Measurements from ENCODE around the gene DUOX1.

Gene DUOX1

DNA sequence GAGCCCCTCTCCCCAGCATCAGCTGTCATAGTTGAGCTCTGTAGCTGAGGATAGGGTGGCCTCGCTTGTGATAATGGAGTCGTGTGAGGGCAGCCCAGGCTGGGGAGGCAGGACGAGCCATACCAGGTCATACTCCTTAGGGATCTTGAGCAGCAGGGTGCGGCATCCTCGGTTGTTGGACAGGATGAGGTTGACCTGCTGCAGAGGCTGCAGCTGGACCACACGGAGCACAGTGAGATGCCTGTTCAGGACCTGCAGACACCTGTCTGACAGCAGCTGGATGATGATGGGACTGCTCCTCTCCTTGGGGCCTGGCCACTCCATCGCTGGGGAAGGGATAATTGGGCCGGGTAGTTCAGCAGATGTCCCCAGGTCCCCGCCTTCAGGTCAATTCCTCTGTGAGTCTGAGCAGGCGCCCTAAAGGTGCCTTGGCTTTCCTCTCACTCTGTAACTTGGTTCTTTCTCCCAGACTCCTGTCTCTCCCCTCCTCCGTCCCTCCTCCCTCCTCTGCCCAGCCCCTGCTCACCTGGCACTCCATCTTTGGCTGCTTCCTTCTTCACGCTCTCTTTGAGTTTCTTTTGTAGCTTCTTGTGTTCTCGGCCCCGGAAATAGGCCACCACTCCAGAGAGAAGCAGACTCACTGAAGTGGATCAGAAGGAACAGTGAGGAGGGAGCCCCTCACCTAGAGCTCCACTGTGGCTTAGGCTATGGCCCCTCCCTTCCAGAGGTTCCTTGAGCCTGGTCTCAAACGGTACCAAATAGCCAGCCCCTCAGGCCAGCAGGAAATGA is 23.6 kb upstream of the DUOX1 start:
- no peak for DNase-seq (ENCODE audit: low read depth)

DNA sequence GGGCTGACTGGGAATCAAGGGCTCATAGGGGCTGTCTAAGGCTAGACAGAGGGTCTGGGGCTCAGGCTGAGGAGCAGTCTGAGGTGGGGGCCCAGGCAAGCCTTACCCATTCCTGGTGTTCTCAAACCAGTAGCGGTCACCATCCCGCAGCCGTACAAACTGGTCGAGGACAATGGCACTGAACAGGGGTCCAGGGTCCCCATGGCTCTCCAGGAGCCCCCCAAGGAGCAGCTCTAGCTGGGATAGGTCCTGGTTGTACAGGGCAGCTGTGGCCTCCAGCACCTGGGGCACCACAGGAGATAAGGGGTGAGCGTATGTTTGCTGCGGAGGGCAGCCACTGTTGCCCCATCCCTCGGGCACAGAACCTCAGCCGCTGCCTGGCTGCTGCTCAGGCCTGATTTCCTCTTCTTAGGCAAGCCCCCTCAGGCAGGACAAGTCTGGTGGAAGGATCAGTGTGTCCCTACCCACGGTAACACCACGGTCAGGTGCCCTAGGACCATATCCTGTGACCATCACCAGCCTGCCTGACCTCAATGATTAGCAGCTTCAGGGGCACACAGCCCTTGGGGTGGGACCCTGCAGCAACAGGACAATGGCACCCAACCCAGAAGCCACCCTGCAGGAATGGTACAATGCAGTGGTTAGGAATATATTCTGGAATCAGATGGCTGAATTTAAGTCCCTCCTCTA is 21.7 kb upstream of the DUOX1 start:
- no peak for DNase-seq (ENCODE audit: low read depth)

DNA sequence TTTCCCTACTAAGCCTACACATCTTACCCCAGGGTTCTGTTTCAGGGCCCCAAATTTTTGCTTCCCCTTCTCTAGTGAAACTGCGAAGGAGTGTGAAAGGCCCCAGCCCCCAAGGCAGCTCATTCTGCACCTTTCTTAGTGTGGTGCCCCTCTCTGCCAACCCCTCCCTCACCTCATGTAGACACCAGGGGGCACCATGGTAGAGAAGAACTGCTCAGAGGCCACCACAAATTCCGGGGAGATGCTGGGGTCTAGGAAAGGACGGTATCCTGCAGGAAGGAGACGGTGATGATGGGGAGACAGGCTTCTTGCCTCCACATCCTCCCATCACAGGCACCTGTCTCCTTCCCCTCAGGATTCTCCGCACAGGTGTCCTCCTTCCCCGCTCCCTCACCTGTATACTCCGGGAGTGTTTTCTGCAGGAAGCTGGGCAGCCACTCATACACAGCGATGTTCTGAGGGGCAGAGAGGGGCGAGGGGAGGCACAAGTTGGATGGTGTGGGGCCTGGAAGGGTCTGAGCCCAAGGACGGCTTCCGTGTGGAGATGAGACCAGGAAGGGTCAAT is 19.5 kb upstream of the DUOX1 start:
- DNase-seq (ENCODE audit: low read depth) = no peak

DNA sequence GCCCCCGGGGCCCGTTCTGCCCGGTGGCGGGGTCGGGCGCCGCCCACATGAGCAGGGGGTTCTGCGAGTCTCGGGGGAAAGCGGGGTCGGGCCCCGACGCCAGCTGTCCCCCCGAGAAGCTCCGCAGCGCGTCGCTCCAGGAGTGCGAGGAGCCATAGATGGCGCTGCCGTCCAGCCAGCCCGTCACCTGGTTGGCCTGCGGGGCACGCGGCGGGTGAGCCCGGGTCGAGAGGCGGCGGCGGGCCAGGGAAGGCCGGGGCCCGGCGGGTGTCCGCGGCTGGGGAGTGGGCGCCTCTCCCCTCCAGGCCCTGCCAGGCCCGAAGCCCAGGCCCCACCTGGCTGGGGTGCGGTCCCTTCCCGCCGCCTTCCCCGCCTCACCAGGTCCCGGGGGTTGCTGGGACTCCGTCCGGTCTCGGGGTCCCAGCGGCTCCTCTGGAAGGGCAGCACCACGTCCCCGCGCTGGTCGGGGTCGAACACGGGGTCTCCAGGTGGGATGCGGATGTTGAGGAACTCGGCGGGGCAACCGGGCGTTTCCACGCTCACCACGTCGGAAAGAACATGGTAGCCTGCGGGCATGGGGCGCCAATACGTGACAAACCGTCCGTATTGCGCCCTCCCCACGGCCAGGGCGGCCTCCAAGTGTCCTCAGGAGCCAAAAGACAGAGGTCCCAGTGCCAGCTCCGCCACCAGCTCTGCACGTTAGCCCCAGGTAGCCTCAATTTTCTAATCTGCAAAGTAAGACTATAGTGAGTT is 18.2 kb upstream of the DUOX1 start:
- DNase-seq (ENCODE audit: low read depth) = no peak

DNA sequence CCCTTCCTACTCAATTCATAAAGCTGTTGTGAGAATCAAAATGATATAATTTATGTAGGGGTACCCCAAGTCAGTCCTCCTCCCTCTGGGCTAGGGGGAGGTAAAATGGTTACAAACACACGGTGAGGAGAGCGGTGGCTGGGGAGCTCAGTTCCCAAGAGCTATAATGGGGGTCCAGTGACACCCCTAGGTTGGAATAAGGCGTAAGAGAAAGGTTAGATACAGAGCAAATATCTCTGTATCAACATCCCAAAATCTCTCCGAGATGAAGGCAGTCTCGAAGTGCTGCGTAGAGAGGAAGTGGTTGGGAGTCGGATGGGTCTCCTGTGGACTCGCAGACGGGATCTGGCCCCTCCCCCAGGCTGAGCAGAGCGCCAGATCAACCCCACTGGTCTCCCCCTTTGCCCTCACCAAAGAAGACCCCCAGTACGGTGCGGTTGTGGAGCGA is 17.6 kb upstream of the DUOX1 start:
- DNase-seq (ENCODE audit: low read depth) = no peak

DNA sequence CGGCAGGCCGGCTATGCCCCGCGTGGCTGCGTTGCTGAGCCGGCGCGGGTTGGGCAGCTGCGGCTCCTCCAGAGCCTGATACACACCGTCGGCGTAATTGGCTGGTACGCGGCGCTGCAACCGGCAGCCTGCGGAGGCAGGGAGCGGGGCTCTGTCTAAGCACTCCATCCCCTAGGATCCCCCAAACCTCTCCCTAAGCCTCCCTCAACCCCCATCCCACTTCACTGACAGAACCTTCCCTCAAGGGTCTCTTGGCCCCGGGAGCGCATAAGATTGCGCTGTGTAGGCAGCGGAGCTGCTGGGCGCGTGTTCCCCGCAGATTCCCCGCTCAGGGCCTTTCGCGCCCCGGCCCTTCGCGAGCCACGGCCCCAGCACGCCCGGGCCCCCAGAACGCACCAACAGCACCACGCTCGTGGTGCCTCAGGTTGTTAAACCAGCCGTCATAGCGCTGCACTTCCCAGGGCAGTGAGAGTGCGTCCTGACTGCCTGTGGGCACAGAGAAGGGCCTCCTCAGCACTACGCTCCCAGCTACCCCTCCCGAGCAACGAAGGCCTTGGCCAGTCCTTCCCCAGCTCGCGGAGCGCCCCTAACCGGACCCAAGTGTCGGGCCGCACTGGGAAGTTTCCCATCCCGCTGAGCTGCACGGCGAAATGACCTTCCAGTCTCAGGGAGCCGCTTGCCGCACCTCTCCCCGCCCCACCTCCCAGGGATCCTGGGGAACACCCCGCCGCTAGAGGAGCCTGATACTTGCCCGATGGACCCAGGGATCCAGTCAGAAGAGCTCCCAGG is 17.0 kb upstream of the DUOX1 start:
- DNase-seq (ENCODE audit: low read depth) = no peak

DNA sequence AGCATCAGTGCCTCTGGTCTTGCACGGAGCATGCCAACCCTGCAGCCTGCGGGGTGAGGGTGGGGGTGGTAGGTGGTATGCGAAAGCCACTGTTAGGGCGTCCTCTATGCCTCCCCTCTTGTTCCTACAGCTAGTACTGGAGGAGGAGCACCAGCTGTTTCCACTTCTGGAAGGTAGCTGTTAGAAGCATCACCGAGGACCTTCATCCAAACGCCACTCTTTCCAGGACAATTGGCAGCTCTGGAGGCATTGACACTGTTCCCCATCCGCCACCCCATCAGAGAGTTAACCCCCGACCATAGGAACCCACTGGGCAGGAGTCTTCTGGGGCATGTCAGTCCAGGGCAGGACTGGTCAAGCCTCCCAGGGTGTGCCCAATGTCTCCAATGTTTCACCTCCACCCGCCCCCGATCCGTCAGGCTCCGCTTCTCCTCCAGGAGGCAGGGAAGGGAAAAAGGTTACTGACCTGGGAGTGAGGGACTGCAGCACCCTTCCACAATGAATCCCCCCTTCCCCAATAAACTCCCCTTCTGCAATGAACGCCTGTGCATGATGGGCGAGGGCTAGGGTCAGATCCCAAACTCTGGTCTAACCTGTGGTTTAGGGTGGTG is 16.3 kb upstream of the DUOX1 start:
- no peak for DNase-seq (ENCODE audit: low read depth)

DNA sequence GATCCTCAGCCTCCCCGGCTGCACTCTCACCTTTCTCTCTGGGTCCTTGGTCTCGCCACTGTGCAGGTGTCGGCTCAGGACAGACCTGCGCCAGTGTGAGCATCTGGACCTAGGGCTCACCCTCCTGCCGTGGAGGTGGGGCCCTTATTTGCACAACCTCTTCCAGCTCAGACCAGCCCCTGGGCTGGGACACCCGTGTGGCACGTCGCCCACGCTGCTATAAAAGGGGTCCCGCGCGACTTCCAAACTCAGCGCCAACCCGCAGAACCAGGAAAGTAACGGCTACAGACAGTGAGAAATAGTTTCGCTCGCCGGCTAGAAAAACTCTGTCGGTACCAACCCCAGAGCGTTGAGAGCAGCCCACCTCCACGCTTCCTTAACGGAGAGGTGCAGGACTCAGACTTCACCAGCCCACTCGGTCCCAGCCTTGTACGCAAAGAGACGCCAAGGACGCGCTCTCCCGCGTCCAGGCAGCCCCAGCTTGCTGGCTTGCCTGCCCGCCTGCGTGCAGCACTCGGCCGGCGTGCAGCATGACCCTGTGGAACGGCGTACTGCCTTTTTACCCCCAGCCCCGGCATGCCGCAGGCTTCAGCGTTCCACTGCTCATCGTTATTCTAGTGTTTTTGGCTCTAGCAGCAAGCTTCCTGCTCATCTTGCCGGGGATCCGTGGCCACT is 15.6 kb upstream of the DUOX1 start, which contains the start of the genes DUOX2 and DUOXA2:
Gene DUOX2 (minus strand): TSS at position 97 of the 675 bp plus-strand sequence. CDS start 761 bp downstream, outside the sequence.
Gene DUOXA2 (plus strand): TSS at position 251 of the 675 bp plus-strand sequence. CDS start 280 bp downstream, at position 531.
- no peak for DNase-seq (ENCODE audit: low read depth)

DNA sequence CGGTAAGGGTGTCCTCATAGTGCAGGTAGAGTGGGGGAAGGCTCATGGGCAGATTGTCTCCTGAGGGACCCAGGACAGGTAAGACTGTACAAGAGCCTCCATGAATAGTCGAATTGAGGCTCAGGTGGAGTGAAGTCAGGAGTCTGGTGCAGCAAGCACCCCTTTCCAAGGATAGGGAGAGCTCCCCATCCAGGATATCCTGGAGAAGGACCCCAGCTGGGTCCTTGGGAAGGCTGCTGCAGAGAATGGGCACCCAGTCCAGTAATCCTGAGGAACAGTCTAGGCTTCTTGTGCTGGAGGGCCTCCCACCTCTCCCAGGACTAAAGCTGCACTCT is 15.1 kb upstream of the DUOX1 start:
- no peak for DNase-seq (ENCODE audit: low read depth)

DNA sequence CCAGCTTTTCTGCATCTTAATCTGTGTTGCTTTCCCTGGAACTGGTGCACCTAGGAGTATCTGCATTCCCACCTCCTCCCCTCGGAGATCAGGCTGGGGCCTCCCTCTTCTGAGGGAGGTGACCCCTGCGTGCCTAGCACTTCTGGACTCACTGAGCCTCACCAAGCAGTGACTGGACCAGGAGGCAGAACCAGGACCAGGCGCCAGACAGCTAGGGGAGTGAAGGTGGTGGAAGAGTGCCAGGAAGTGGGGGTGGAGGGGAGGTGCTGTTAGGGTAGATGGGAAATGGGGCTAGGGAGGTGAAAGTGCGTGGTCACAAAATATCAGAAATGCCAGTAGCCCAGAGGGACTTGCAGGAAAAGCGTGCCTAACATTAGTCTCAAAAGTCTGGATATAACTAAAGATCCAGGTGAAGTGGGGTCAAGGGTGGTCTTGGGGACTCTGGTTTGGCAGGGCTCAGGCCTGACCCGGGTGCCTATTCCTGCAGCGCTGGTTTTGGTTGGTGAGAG is 14.4 kb upstream of the DUOX1 start:
- DNase-seq (ENCODE audit: low read depth) = no peak

DNA sequence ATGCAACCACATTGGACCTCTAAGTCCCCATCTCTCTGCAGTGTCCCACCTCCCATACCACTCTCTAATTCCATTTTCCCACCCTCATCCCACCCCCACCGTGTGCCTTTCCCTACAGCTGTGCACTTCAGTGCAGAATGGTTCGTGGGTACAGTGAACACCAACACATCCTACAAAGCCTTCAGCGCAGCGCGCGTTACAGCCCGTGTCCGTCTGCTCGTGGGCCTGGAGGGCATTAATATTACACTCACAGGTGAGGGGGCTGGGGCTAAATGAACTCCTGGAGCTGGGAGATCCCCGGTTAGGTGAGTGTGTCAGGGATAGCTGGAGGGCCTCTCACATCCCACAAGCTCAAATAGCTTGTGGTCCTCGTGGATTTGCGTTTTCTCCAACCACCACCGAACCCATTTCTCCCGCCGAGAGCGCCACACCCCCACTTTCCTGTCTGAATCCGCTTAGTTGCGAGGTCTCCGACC is 13.8 kb upstream of the DUOX1 start:
- no peak for DNase-seq (ENCODE audit: low read depth)

DNA sequence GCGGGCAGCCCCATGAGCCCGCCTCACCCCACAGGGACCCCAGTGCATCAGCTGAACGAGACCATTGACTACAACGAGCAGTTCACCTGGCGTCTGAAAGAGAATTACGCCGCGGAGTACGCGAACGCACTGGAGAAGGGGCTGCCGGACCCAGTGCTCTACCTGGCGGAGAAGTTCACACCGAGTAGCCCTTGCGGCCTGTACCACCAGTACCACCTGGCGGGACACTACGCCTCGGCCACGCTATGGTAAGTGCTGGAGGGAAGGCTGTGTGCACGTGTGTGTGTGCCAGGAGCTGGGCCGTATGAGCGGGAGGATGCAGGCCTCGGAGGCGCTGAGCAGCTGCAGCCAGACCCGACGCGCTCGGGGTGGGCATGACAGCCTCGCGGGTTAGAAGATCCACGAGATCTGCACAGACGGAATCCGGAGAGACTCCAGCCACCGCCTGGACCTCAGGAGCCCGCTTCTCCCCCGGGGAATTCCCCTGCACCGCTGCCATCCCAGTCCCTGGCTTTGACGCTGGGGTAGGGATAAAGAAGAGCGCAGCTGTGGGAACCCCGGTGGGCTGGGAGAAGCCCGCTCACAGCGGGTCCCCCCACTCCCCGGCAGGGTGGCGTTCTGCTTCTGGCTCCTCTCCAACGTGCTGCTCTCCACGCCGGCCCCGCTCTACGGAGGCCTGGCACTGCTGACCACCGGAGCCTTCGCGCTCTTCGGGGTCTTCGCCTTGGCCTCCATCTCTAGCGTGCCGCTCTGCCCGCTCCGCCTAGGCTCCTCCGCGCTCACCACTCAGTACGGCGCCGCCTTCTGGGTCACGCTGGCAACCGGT is 13.1 kb upstream of the DUOX1 start:
- no peak for DNase-seq (ENCODE audit: low read depth)

DNA sequence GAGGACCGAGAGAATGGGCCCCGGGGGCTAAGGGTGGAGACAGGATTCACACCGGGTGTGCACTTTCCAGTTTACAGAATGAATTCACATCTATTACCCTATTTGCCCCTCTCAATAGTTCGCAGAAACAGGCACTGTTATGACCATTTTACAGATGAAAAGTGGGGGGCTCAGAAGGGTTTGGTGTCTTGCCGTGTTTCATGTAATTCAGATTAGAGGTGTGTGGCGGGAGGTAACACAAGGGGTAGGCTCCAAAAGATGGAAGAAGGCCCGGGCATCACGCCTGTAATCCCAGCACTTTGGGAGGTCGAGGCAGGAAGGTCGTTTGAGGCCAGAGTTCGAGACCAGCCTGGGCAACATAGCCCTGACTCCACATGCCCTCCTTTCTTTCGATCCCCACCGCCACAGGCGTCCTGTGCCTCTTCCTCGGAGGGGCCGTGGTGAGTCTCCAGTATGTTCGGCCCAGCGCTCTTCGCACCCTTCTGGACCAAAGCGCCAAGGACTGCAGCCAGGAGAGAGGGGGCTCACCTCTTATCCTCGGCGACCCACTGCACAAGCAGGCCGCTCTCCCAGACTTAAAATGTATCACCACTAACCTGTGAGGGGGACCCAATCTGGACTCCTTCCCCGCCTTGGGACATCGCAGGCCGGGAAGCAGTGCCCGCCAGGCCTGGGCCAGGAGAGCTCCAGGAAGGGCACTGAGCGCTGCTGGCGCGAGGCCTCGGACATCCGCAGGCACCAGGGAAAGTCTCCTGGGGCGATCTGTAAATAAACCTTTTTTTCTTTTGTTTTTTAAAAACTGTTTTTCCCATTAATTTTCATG is 12.3 kb upstream of the DUOX1 start:
- no peak for DNase-seq (ENCODE audit: low read depth)

DNA sequence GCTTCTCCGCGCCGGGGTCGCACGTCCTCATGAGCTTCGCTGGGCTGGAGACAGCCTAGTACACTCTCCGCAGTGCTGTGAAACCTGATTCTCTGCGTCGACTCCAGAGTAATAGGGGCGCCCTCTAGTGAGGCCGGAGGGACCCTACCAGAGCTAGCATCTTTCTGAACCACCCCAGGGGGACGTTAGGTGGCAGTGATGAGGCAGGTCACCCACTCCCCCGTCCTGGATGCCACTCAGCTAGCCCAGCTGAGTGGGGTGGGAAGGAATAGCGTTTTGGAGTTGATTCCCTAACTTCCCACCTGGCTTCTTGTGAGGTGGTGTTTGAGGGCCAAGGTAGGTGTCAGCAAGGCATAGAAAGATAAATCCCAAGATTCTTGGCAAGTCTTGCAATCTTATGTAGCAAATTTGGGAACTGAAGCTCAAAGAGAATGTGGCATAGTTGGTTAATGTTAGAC is 11.6 kb upstream of the DUOX1 start:
- peak; percentile 82 for DNase-seq (ENCODE audit: low read depth)

DNA sequence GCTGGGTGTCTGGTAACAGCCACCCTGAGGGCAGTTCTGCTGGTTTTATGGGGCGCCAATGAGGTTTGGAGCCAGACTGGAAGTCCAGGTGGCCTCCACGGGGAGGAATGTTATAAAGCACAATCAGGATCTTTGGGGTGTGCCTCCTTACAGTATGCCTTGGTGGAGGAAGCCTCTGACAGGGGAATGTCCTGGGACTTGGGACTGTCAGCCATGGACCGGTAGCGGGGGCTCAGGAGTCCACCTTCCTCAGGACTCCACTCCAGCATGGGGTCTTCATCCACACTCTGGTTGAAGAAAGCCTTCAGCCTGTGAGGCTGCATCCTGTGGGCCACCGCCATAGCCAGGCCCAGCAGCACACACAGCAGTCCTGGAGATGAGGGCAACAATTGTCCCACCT is 10.8 kb upstream of the DUOX1 start:
- DNase-seq (ENCODE audit: low read depth) = no peak

DNA sequence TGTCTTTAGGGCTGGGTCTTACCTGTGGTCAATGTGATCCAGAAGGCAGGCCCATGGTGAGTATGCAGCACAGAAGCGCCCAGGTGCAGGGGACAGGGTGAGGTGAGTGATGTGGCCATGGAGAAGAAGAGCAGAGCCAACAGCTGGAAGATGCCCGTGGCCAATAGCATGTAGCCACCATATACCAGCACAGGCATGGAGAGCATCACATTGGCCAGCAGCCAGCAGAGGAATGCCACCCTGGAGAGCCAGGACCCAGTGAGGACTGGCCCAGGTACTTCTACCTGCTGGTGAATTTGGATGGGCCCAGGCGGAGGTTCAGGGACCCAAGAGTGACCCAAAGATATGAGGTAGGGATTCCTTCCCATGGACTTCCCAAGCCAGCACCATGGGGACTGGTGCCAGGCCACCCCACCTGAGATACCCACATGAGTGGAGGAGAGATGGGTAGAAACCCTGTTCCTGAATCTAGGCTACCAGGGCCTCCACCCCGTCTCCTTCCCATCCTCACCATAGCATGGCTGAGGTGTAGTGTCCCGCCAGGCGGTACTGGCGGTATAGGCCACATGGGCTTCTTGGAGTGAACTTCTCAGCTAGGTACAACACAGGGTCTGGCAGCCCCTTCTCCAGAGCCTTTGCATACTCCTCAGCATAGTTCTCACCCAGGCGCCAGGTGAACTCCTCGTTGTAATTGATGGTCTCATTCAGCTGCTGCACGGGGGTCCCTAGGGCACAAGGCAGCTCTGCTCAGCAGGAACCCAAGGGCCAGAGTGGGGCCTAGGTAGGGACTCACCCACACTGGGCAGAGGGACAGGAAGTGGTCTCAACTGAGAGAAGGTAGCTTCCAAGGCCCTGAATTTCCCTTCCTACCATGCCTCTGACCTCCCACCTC is 9.5 kb upstream of the DUOX1 start:
- DNase-seq (ENCODE audit: low read depth) = no peak

DNA sequence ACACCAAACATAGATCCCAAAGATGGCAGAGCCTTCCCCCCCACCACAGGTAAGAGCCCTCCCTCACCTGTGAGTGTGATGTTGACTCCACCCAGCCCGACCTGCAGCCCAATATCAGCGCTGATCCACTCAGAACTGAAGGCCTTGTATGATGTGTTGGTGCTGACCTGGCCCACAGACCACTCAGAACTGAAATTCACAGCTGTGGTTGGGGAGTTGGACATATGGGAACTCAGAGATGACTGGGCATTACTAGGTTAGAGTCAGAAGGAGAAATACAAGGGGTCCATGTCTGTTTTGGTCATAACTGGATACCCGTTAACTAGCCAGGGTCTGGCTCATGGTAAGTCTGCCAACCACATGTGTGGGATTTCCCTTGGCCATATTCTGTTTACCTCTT is 8.8 kb upstream of the DUOX1 start:
- no peak for DNase-seq (ENCODE audit: low read depth)

Measured in activated T-cell treated with anti-CD3 and anti-CD28 coated beads for 48 hours (primary cell).